ENCODE measurements around the gene HSPA4.

GRCh38 chr5:133117166-133117911 lies 65.5 kb downstream of the HSPA4 start:
- TF ChIP-seq CTCF (conservative IDR thresholded peaks at IDR 0.05 in 1 of 2, IDR thresholded peaks at IDR 0.05 in 1 of 2; ENCODE audit: extremely low read depth in 1 of 2, insufficient read depth in 1 of 2, low read depth in 1 of 2, low read length in 2 of 2) (no peak), EZH2 (IDR thresholded peaks at IDR 0.05; ENCODE audit: borderline replicate concordance, low read length) (no peak)
